Amniotic stem cell (primary cell): Measurements from ENCODE around the gene DPP3.
"Not testable (repeated sequence)": the region's sequence is repeated elsewhere in the genome, so short reads cannot be mapped to it uniquely, and the experiment has no call there.

Experiments used
- DNase-seq: peaks from one replicate; lab custom pipeline; 2025; lab: John Stamatoyannopoulos, UW

Gene DPP3, protein sequence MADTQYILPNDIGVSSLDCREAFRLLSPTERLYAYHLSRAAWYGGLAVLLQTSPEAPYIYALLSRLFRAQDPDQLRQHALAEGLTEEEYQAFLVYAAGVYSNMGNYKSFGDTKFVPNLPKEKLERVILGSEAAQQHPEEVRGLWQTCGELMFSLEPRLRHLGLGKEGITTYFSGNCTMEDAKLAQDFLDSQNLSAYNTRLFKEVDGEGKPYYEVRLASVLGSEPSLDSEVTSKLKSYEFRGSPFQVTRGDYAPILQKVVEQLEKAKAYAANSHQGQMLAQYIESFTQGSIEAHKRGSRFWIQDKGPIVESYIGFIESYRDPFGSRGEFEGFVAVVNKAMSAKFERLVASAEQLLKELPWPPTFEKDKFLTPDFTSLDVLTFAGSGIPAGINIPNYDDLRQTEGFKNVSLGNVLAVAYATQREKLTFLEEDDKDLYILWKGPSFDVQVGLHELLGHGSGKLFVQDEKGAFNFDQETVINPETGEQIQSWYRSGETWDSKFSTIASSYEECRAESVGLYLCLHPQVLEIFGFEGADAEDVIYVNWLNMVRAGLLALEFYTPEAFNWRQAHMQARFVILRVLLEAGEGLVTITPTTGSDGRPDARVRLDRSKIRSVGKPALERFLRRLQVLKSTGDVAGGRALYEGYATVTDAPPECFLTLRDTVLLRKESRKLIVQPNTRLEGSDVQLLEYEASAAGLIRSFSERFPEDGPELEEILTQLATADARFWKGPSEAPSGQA

DNA sequence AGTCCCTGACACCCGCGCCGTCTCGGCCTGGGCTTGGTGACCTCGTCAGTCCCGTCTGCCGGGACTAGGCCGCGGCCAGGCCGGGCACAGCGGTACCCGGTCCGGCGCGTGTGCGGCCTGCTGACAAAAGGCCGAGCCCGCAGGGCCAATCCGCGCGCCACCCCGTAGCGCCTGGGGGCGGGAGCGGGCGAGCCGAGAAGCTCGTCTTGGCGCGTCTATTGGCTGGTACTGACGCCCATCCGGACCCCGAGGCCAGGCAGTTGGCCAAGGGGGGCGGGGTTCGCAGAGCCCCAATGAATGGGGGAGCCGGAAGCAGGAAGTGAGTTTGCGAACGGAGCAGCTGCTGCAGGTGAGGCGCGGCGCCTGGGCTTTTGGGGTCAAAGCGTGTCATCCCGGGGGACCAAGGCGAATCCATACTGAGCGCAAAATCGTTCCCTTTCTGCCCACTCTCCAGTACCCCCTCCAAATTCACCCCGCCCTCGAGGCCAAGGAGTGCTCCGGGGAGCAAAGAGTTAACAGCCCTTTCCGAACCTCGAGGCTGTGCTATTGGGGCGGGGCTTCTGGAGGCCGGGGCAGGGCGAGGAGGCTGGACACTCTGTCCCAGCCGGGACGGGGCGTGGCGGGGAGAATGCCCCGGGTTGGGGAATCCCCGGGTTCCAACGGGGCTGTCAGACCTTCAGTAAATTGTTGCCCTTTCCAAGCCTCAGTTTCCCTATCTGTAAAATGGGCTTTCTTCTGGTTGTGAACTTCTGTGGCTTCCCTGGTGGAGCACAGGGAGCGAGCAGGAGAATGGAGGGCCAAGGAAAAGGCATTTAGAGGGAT, at the start of gene DPP3:
Gene DPP3 (plus strand): TSS at position 318 of the 822 bp plus-strand sequence. CDS start 1,767 bp downstream, outside the sequence.
- DNase-seq = peak; percentile 93

DNA sequence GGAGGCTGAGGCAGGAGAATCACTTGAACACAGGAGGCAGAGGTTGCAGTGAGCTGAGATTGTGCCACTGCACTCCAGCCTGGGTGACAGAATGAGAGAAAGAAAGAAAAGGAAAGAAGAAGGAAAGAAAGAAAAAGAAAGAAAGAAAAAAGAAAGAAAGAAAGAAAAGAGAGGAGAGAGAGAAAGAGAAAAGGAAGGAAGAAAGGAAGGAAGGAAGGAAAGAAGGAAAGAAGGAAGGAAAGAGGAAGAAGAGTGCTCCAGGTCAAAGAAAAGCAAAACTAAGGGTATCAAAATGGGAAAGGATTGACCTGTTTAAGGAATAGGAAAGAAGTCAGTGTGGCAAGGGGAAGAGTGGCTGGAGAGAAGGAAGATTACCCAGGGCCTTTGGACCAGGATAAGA, 48.9 kb upstream of the DPP3 start:
- DNase-seq = not testable (repeated sequence)

DNA sequence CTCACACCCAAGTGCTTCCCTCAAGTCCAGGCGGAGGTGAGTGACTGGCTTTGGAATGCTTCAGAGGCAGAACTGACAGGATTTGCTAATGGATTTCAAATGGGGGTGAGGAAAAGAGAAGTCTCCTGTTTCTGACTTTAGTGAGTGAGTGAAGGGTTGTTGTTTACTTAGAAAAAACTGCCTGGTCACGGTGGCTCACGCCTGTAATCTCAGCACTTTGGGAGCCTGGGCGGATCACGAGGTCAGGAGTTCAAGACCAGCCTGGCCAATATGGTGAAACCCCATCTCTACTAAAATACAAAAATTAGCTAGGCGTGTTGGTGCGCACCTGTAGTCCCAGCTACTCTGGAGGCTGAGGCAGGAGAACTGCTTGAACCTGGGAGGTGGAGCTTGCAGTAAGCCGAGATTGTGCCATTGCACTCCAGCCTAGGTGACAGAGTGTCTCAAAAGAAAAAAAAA, 48.3 kb upstream of the DPP3 start:
- not testable (repeated sequence) for DNase-seq

- no peak for DNase-seq
Observed at GRCh38 chr11:66432597-66432996, 47.6 kb upstream of the DPP3 start.

- no peak for DNase-seq
Observed at GRCh38 chr11:66437979-66438503, 42.2 kb upstream of the DPP3 start.

DNA sequence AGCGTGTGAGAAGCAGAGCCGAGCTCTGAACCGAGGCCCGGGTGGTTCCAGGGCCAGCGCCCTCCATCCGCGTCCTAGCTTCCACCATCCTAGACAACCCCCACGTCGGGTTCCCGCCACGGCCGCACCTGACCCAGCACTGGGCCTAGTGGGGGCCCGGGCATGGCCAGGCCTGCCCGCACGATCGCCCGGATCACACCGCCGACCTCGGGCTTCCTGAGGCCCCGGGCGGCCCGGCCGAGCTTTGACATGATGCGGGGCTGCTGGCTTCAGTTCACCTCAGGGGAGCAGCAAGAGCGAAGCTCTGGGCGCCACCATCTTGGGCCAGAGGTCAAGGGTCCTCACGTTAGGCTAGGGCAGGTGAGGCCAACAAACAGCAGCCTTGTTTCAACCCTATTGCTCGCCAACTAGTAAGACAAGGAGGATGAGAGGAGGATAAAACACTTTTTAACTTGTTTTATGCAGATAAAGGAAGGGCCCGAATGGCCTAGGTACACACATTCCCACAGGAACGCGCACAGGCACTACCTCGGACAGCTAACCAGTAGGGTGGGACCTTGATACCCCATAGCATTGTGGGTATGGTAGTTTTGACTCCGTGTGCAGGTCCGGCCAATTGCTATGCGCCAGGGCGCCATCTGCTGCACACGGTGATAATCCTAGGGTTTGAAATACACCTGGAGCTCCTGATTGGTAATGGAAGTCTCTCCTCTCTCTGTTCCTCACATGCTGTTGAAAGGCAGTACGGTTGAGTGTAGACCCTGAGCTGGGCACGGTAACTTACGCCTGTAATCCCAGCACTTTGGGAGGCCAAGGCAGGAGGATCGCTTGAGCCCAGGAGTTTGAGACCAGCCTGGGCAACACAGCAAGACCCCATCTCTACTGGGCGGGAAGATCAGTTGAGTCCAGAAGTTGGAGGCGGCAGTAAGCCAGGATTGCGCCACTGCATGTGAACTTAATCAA, 41.4 kb upstream of the DPP3 start, which contains the start of gene MRPL11:
Gene MRPL11 (minus strand): TSS at position 345 of the 963 bp plus-strand sequence. CDS start 94 bp downstream, at position 251.
- DNase-seq = peak; percentile 74

DNA sequence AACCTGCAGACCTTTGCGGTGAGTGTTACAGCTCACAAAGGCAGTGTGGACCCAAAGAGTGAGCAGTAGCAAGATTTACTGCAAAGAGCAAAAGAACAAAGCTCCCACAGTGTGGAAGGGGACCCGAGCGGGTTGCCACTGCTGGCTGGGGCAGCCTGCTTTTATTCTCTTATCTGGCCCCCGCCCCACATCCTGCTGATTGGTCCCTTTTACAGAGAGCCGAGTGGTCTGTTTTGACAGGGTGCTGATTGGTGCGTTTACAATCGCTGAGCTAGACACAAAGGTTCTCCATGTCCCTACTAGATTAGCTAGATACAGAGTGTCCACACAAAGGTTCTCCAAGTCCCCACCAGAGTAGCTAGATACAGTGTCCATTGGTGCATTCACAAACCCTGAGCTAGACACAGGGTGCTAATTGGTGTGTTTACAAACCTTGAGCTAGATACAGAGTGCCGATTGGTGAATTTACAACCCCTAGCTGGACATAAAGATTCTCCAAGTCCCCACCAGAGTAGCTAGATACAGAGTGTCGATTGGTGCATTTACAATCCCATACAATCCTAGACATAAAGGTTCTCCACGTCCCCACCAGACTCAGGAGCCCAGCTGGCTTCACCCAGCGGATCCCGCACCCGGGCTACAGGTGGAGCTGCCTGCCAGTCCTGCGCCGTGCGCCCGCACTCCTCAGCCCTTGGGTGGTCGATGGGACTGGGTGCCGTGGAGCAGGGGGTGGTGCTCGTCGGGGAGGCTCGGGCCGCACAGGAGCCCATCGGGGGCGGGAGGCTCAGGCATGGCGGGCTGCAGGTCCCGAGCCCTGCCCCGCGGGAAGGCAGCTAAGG, 39.9 kb upstream of the DPP3 start:
- DNase-seq = not testable (repeated sequence)

DNA sequence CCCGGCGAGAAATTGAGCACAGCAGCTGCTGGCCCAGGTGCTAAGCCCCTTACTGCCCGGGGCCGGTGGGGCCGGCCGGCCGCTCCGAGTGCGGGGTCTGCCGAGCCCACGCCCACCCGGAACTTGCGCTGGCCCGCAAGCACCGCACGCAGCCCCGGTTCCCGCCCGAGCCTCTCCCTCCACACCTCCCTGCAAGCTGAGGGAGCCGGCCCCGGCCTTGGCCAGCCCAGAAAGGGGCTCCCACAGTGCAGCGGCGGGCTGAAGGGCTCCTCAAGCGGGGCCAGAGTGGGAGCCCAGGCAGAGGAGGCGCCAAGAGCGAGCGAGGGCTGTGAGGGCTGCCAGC, 39.3 kb upstream of the DPP3 start:
- DNase-seq = not testable (repeated sequence)

GRCh38 chr11:66443602-66444001, 36.6 kb upstream of the DPP3 start:
- peak; percentile 16 for DNase-seq

- no peak for DNase-seq
Observed at GRCh38 chr11:66447012-66447411, 33.2 kb upstream of the DPP3 start.

GRCh38 chr11:66448523-66448922, 31.7 kb upstream of the DPP3 start:
- DNase-seq = no peak

- DNase-seq = no peak
Observed at GRCh38 chr11:66450560-66450959, 29.7 kb upstream of the DPP3 start.

DNA sequence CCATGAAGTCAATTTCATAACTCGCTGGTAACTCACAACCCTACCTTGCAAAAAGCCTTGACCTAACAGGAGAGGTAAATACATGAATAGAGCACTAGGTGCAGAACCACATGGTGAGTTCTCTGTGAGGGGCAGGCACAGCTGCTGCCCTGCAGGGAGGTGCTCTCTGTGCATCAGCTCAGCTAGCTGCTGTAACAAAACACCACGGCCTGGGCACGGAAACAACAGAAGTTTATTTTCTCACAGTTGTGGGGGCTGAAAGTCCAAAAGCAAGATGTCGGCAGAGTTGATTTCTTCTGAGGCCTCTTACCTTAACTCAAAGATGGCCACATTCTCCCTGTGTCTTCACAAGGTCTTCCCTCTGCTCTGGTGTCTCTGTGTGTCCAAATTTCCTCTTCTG, 28.6 kb upstream of the DPP3 start:
- DNase-seq = no peak

DNA sequence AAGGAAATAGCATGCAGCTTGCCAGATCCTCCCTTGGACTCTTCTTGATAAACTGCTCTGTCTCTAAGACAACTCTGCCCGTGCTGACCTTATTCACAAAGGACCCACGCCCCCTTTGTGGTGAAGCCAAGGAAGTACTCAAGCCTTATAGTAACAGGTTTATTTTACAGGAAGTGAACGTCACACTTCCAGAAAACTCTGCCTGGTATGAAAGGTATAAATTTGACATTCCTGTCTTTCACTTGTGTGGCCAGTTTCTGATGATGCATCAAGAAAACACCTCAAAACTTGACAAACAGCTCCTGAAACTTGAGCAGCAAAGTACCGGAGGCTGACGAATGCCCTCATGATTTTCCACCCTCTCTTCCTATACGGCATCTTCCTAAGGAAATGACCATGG, 26.0 kb upstream of the DPP3 start:
- no peak for DNase-seq

- DNase-seq = no peak
Observed at GRCh38 chr11:66454828-66455227, 25.4 kb upstream of the DPP3 start.

- no peak for DNase-seq
Observed at GRCh38 chr11:66457826-66458225, 22.4 kb upstream of the DPP3 start.

- no peak for DNase-seq
Observed at GRCh38 chr11:66459138-66459778, 21.0 kb upstream of the DPP3 start.

DNA sequence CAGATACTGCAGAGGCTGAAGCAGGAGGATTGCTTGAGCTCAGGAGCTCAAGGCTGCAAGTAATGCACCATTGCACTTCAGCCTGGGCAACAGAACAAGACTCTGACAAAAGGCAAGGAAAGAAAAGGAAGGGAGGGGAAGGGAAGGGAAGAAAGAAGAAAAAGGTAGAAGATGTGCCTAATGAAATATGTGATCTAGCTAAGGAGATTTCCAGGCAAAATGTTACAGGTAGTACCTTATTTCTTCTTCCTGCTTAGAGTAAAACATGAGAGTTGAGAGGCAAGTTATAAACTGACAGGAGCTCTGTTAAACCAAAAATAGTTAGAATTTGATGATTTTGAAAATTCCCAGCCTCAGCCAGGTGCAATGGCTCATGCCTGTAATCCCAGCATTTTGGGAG, 18.2 kb upstream of the DPP3 start:
- DNase-seq = no peak

GRCh38 chr11:66462911-66463310, 17.3 kb upstream of the DPP3 start:
- no peak for DNase-seq
